ENCODE measurements around the gene ALKBH4. TPM values are rescaled to one million over a fixed set of nuclear protein-coding genes. Genes with fewer than 3 reads are reported as not detected.

ALKBH4 gene
- total RNA-seq, result 9.0 and 9.3 TPM in 2 replicates

GRCh38 chr7:102464577-102465280 is at the start of gene ALKBH4, which contains the start of gene LRWD1:
ALKBH4 (minus strand) TSS chr7:102464863; CDS start chr7:102464836, 27 bp downstream.
LRWD1 (plus strand) TSS chr7:102464984; CDS start chr7:102465081, 97 bp downstream.

GRCh38 chr7:102478314-102479208 is 13.9 kb upstream of the ALKBH4 start, which contains the start of gene POLR2J:
POLR2J (minus strand) TSS chr7:102478922; CDS start chr7:102478860, 62 bp downstream.

GRCh38 chr7:102433219-102434038 is 31.2 kb downstream of the ALKBH4 start, which contains the start of gene ORAI2:
ORAI2 (plus strand) TSS chr7:102433575; CDS start chr7:102438957, 5,382 bp downstream.

Other genes with a start within 250 kb of the ALKBH4 start
- 0.50 and 0.92 TPM in 2 replicates for gene SH2B2, start 178.0 kb downstream of the ALKBH4 start, total RNA-seq
- 0.06 TPM in 1 of 2 replicates, not detected in the other for gene SPDYE6, start 108.4 kb downstream of the ALKBH4 start, total RNA-seq
- gene PRKRIP1, start 68.5 kb downstream of the ALKBH4 start, total RNA-seq, result 13.1 and 14.6 TPM in 2 replicates
- 45.2 and 49.4 TPM in 2 replicates for gene ORAI2, start 31.3 kb downstream of the ALKBH4 start, total RNA-seq
- 20.3 and 32.4 TPM in 2 replicates for gene LRWD1, start 121 bp upstream of the ALKBH4 start, total RNA-seq
- 47.3 and 49.3 TPM in 2 replicates for gene POLR2J, start 14.1 kb upstream of the ALKBH4 start, total RNA-seq
- 13.3 and 19.4 TPM in 2 replicates for gene RASA4B, start 52.9 kb upstream of the ALKBH4 start, total RNA-seq
- gene UPK3BL2, start 78.8 kb upstream of the ALKBH4 start, total RNA-seq, result 2.8 and 5.2 TPM in 2 replicates
- not detected in 2 replicates for gene SPDYE2, start 86.4 kb upstream of the ALKBH4 start, total RNA-seq
- 27.0 and 66.9 TPM in 2 replicates for gene POLR2J3, start 107.7 kb upstream of the ALKBH4 start, total RNA-seq
- 71.7 and 118 TPM in 2 replicates for gene RASA4, start 151.9 kb upstream of the ALKBH4 start, total RNA-seq
- gene UPK3BL1, start 177.9 kb upstream of the ALKBH4 start, total RNA-seq, result 11.9 and 15.9 TPM in 2 replicates
- not detected in 2 replicates for gene SPDYE2B, start 185.5 kb upstream of the ALKBH4 start, total RNA-seq
- 4.7 and 5.9 TPM in 2 replicates for gene POLR2J2, start 206.8 kb upstream of the ALKBH4 start, total RNA-seq

Data from aortic smooth muscle cell (primary cell).